Measurements from ENCODE around the gene IPO11.
"Not testable (repeated sequence)": the region's sequence is repeated elsewhere in the genome, so short reads cannot be mapped to it uniquely, and the experiment has no call there.

Gene IPO11

GRCh38 chr5:62450259-62450658 lies 37.7 kb downstream of the IPO11 start:
- no peak for DNase-seq (ENCODE audit: low read depth)

- DNase-seq (ENCODE audit: low read depth), result no peak
These were observed 44.5 kb downstream of the IPO11 start for GRCh38 chr5:62457071-62457470.

GRCh38 chr5:62460578-62460983 lies 48.0 kb downstream of the IPO11 start:
- DNase-seq (ENCODE audit: low read depth), result no peak

GRCh38 chr5:62461561-62461960 lies 49.0 kb downstream of the IPO11 start:
- DNase-seq (ENCODE audit: low read depth), result no peak

GRCh38 chr5:62465985-62466925 lies 53.7 kb downstream of the IPO11 start:
- DNase-seq (ENCODE audit: low read depth), result no peak

GRCh38 chr5:62473209-62473608 lies 60.6 kb downstream of the IPO11 start:
- no peak for DNase-seq (ENCODE audit: low read depth)

GRCh38 chr5:62475072-62475471 lies 62.5 kb downstream of the IPO11 start:
- DNase-seq (ENCODE audit: low read depth), result no peak

GRCh38 chr5:62477801-62478200 lies 65.2 kb downstream of the IPO11 start:
- no peak for DNase-seq (ENCODE audit: low read depth)

- DNase-seq (ENCODE audit: low read depth), result no peak
These were observed 71.0 kb downstream of the IPO11 start for GRCh38 chr5:62483556-62483955.

- no peak for DNase-seq (ENCODE audit: low read depth)
These were observed 74.1 kb downstream of the IPO11 start for GRCh38 chr5:62486672-62487071.

- no peak for DNase-seq (ENCODE audit: low read depth)
These were observed 76.0 kb downstream of the IPO11 start for GRCh38 chr5:62488531-62488930.

GRCh38 chr5:62489471-62489870 lies 76.9 kb downstream of the IPO11 start:
- DNase-seq (ENCODE audit: low read depth), result no peak

GRCh38 chr5:62494772-62495171 lies 82.2 kb downstream of the IPO11 start:
- no peak for DNase-seq (ENCODE audit: low read depth)

GRCh38 chr5:62496876-62497275 lies 84.3 kb downstream of the IPO11 start:
- DNase-seq (ENCODE audit: low read depth), result no peak

GRCh38 chr5:62498961-62499360 lies 86.4 kb downstream of the IPO11 start:
- no peak for DNase-seq (ENCODE audit: low read depth)

GRCh38 chr5:62499756-62500155 lies 87.2 kb downstream of the IPO11 start:
- DNase-seq (ENCODE audit: low read depth), result no peak

- DNase-seq (ENCODE audit: low read depth), result no peak
These were observed 90.0 kb downstream of the IPO11 start for GRCh38 chr5:62502456-62503101.

GRCh38 chr5:62504129-62504528 lies 91.6 kb downstream of the IPO11 start:
- DNase-seq (ENCODE audit: low read depth), result no peak

GRCh38 chr5:62506659-62507460 lies 94.3 kb downstream of the IPO11 start:
- no peak for DNase-seq (ENCODE audit: low read depth)

GRCh38 chr5:62508760-62509159 lies 96.2 kb downstream of the IPO11 start:
- not testable (repeated sequence) for DNase-seq (ENCODE audit: low read depth)

- no peak for DNase-seq (ENCODE audit: low read depth)
These were observed 97.2 kb downstream of the IPO11 start for GRCh38 chr5:62509806-62510205.

- DNase-seq (ENCODE audit: low read depth), result not testable (repeated sequence)
These were observed 100.5 kb downstream of the IPO11 start for GRCh38 chr5:62513085-62513484.
